HepG2 (cell line): ENCODE data around the gene DEFB129. TPM values are rescaled to one million over a fixed set of nuclear protein-coding genes. Genes with fewer than 3 reads are reported as not detected.

Experiments
- BHLHE40 ChIP-seq: IDR thresholded peaks from 2 replicates; pipeline ENCODE4 v1.6.1; 2011; ENCODE audit warnings: low read length, improper control_type of control experiment
- BRCA1 ChIP-seq: sonication (generic); formaldehyde crosslinking; IDR thresholded peaks from 2 replicates; pipeline ENCODE4 v1.4.0; 2020; ENCODE audit warnings: missing genetic modification reagents
- CREB1 ChIP-seq, 2 experiments: fragments of 450-650 bp in 1 of 2; IDR thresholded peaks; 2 replicates each; pipeline ENCODE4 v1.6.1; 2016 to 2017; ENCODE audit warnings: control low read depth in 1 of 2, mild to moderate bottlenecking in 1 of 2, missing compliant biosample characterization in 1 of 2, missing genetic modification characterization in 1 of 2
- FOXA3 ChIP-seq: IDR thresholded peaks from 2 replicates; pipeline ENCODE4 v1.6.1; 2016; ENCODE audit warnings: missing genetic modification reagents, missing compliant biosample characterization
- FOXO4 ChIP-seq: sonication (generic); formaldehyde crosslinking; conservative IDR thresholded peaks from 2 replicates; pipeline ENCODE4 v1.8.1; 2023; ENCODE audit warnings: missing genetic modification reagents
- HMG20B ChIP-seq: conservative IDR thresholded peaks from 2 replicates; pipeline ENCODE4 v1.6.1; 2016; ENCODE audit warnings: missing genetic modification reagents, missing compliant biosample characterization
- IKZF5 ChIP-seq: IDR thresholded peaks from 2 replicates; pipeline ENCODE4 v1.6.1; 2018; ENCODE audit warnings: missing genetic modification reagents, mild to moderate bottlenecking, missing compliant biosample characterization
- KLF13 ChIP-seq: sonication (generic); formaldehyde crosslinking; IDR thresholded peaks from 2 replicates; pipeline ENCODE4 v1.4.0; 2020; ENCODE audit warnings: mild to moderate bottlenecking, missing genetic modification reagents
- KLF15 ChIP-seq: sonication (generic); formaldehyde crosslinking; IDR thresholded peaks from 2 replicates; pipeline ENCODE4 v1.8.1; 2023; ENCODE audit warnings: borderline replicate concordance, mild to moderate bottlenecking, inconsistent platforms, missing genetic modification reagents, mixed read lengths
- NFATC3 ChIP-seq: sonication (generic); formaldehyde crosslinking; IDR thresholded peaks from 2 replicates; pipeline ENCODE4 v1.5.1; 2020; ENCODE audit warnings: mild to moderate bottlenecking, missing genetic modification reagents
- POLR2AphosphoS2 ChIP-seq: IDR thresholded peaks from 2 replicates; pipeline ENCODE4 v1.6.1; 2011; ENCODE audit warnings: low read depth, low read length, improper control_type of control experiment
- PRMT3 ChIP-seq: sonication (generic); formaldehyde crosslinking; IDR thresholded peaks from 2 replicates; pipeline ENCODE4 v1.8.1; 2022; ENCODE audit warnings: low read depth, mild to moderate bottlenecking, moderate library complexity, missing genetic modification reagents, borderline replicate concordance
- SIX4 ChIP-seq: sonication (generic); formaldehyde crosslinking; IDR thresholded peaks from 2 replicates; pipeline ENCODE4 v1.4.0; 2020; ENCODE audit warnings: missing genetic modification reagents
- SMAD1 ChIP-seq: sonication (generic); formaldehyde crosslinking; IDR thresholded peaks from 2 replicates; pipeline ENCODE4 v1.4.0; 2020; ENCODE audit warnings: missing genetic modification reagents, low read depth, mild to moderate bottlenecking, borderline replicate concordance
- ZKSCAN8 ChIP-seq: IDR thresholded peaks from 2 replicates; pipeline ENCODE4 v1.6.1; 2016; ENCODE audit warnings: borderline replicate concordance, missing genetic modification reagents, missing compliant biosample characterization
- ZMYM4 ChIP-seq: sonication (generic); formaldehyde crosslinking; IDR thresholded peaks from 2 replicates; pipeline ENCODE4 v1.8.1; 2023; ENCODE audit warnings: mild to moderate bottlenecking, missing genetic modification reagents
- ZNF652 ChIP-seq: IDR thresholded peaks from 2 replicates; pipeline ENCODE4 v1.6.1; 2016; ENCODE audit warnings: low read depth, borderline replicate concordance
- polyA plus RNA-seq, 8 experiments: library from polyadenylated mRNA; depleted of rRNA in 3 of 8; stranded (reverse) in 7 of 8; unstranded in 1 of 8; fragments of >200 nt; fragmentation: Illumina TruSeq in 4 of 8; extraction: Trizol in 4 of 8; gene quantifications; 2 replicates each; pipeline versions ENCODE4 v1.2.1 to v1.2.3, GENCODE V29; 2011 to 2016; ENCODE audit warnings: low read depth in 4 of 8, missing spikeins in 1 of 8, mixed read lengths in 1 of 8; ENCODE audit not compliant: insufficient read depth in 1 of 8
- total RNA-seq, 5 experiments: library from RNA; depleted of rRNA; stranded (reverse); fragments of >200 nt; fragmentation: Illumina TruSeq; extraction: Trizol; gene quantifications; 2 replicates each; pipeline ENCODE4 v1.2.3, GENCODE V29; 2016; ENCODE audit warnings: low read depth in 1 of 5

DEFB129 gene
- total and polyA plus RNA-seq, 2 of the 13 experiments (the other 11 are each of a cell fraction or from before 2014, with no cell fraction given), result not detected

GRCh38 chr20:266596-267562 is 39.8 kb downstream of the DEFB129 start (continued):
- TF ChIP-seq IKZF5 (CRISPR knock-in tag) (peak; percentile 92), FOXA3 (peak; percentile 53), PRMT3 (CRISPR knock-in tag) (no peak; the same call in 1 of the 2 replicates), FOXO4 (no peak), POLR2AphosphoS2 (no peak), CREB1 (IDR thresholded peaks at IDR 0.05) (peak; percentile 40; the same call in 1 of the 2 replicates), CREB1 (CRISPR knock-in tag; IDR thresholded peaks at IDR 0.05) (no peak), NFATC3 (peak; percentile 57; the same call in 1 of the 2 replicates), ZNF652 (no peak), BHLHE40 (peak; percentile 47), SMAD1 (CRISPR knock-in tag) (peak; percentile 79; the same call in 1 of the 2 replicates), KLF13 (CRISPR knock-in tag) (0 out of 2 replicates have a peak, but pooled peaks have one; percentile 57), ZKSCAN8 (CRISPR knock-in tag) (peak; percentile 41; the same call in 1 of the 2 replicates), ZMYM4 (CRISPR knock-in tag) (peak; percentile 92), HMG20B (CRISPR knock-in tag) (peak; percentile 55; the same call in 1 of the 2 replicates), SIX4 (CRISPR knock-in tag) (peak; percentile 71; the same call in 1 of the 2 replicates), KLF15 (CRISPR knock-in tag) (no peak), BRCA1 (CRISPR knock-in tag) (peak; percentile 53; the same call in 1 of the 2 replicates)
